Effector memory CD4-positive, alpha-beta T cell (primary cell): ENCODE data around the gene PLEKHA1.

Experiments
- DNase-seq, 3 donors: peaks; one replicate each; pipeline ENCODE4 v3.0.0-alpha.2; 2020
- H3K27ac ChIP-seq: 2 replicates; pipeline ENCODE4 v1.7.0; 2013; ENCODE audit warnings: mild to moderate bottlenecking, low read length, moderate library complexity; ENCODE audit not compliant: insufficient read depth, poor library complexity, severe bottlenecking
- H3K27me3 ChIP-seq: replicated peaks from 2 replicates; pipeline ENCODE4 v1.7.0; 2013; ENCODE audit warnings: mild to moderate bottlenecking, low read length; ENCODE audit not compliant: insufficient read depth, control insufficient read depth, poor library complexity, severe bottlenecking
- H3K36me3 ChIP-seq: 2 replicates; pipeline ENCODE4 v1.7.0; 2013; ENCODE audit warnings: mild to moderate bottlenecking, low read length, moderate library complexity; ENCODE audit not compliant: control insufficient read depth, insufficient read depth
- H3K4me1 ChIP-seq: 2 replicates; pipeline ENCODE4 v1.7.0; 2013; ENCODE audit warnings: low read length, mild to moderate bottlenecking; ENCODE audit not compliant: control insufficient read depth, insufficient read depth, poor library complexity, severe bottlenecking
- H3K4me3 ChIP-seq: 2 replicates; pipeline ENCODE4 v1.7.0; 2013; ENCODE audit warnings: low read length, low read depth, mild to moderate bottlenecking; ENCODE audit not compliant: insufficient read depth, poor library complexity, severe bottlenecking
- H3K9me3 ChIP-seq: 2 replicates; pipeline ENCODE4 v1.7.0; 2013; ENCODE audit warnings: mild to moderate bottlenecking, low read length, moderate library complexity; ENCODE audit not compliant: control insufficient read depth

The PLEKHA1 gene

GRCh38 chr10:122390679-122391078, 16.2 kb downstream of the PLEKHA1 start:
- Histone ChIP-seq H3K9me3 (no peaks in the 10 kb centered on the region), H3K27ac (no peak overlapping the region), H3K4me1 (peaks cover 5% of the 10 kb centered on the region), H3K27me3 (no peaks in the 10 kb centered on the region), H3K4me3 (no peak overlapping the region), H3K36me3 (peaks cover 22% of the 10 kb centered on the region)
- DNase-seq, result no peak

- H3K4me3 ChIP-seq, result no peak overlapping the region
- H3K27ac ChIP-seq, result no peak overlapping the region
- no peaks in the 10 kb centered on the region for H3K9me3 ChIP-seq
- H3K36me3 ChIP-seq, result peaks cover 31% of the 10 kb centered on the region
- H3K4me1 ChIP-seq, result peaks cover 5% of the 10 kb centered on the region
- no peaks in the 10 kb centered on the region for H3K27me3 ChIP-seq
- no peak for DNase-seq
Measured at GRCh38 chr10:122391875-122392274, 17.4 kb downstream of the PLEKHA1 start.

GRCh38 chr10:122392835-122393234, 18.3 kb downstream of the PLEKHA1 start:
- Histone ChIP-seq H3K27ac (no peak overlapping the region), H3K4me1 (peaks cover under 1% of the 10 kb centered on the region), H3K27me3 (no peaks in the 10 kb centered on the region), H3K4me3 (no peak overlapping the region), H3K9me3 (no peaks in the 10 kb centered on the region), H3K36me3 (peaks cover 38% of the 10 kb centered on the region)
- no peak for DNase-seq

GRCh38 chr10:122393288-122393687, 18.8 kb downstream of the PLEKHA1 start:
- peaks cover 38% of the 10 kb centered on the region for H3K36me3 ChIP-seq
- H3K4me3 ChIP-seq, result no peak overlapping the region
- H3K4me1 ChIP-seq, result no peaks in the 10 kb centered on the region
- no peaks in the 10 kb centered on the region for H3K9me3 ChIP-seq
- no peak overlapping the region for H3K27ac ChIP-seq
- DNase-seq, result no peak
- no peaks in the 10 kb centered on the region for H3K27me3 ChIP-seq

GRCh38 chr10:122402548-122403131, 28.1 kb downstream of the PLEKHA1 start:
- Histone ChIP-seq H3K27ac (no peak overlapping the region), H3K9me3 (no peaks in the 10 kb centered on the region), H3K36me3 (peaks cover 14% of the 10 kb centered on the region), H3K4me1 (peaks cover 10% of the 10 kb centered on the region), H3K27me3 (no peaks in the 10 kb centered on the region), H3K4me3 (no peak overlapping the region)
- no peak for DNase-seq

- H3K36me3 ChIP-seq, result peaks cover 16% of the 10 kb centered on the region
Measured at GRCh38 chr10:122404576-122404975, 30.1 kb downstream of the PLEKHA1 start.

GRCh38 chr10:122407375-122408125, 33.0 kb downstream of the PLEKHA1 start:
- H3K9me3 ChIP-seq, result no peaks in the 10 kb centered on the region
- H3K36me3 ChIP-seq, result peaks cover 6% of the 10 kb centered on the region
- DNase-seq, result no peak
- H3K27me3 ChIP-seq, result no peaks in the 10 kb centered on the region
- no peak overlapping the region for H3K4me3 ChIP-seq
- H3K4me1 ChIP-seq, result peaks cover 13% of the 10 kb centered on the region
- peak overlapping the region; percentile 10 for H3K27ac ChIP-seq

More at GRCh38 chr10:122404576-122404975, 30.1 kb downstream of the PLEKHA1 start:
- no peaks in the 10 kb centered on the region for H3K9me3 ChIP-seq
- peaks cover 13% of the 10 kb centered on the region for H3K4me1 ChIP-seq
- H3K4me3 ChIP-seq, result no peak overlapping the region
- no peak overlapping the region for H3K27ac ChIP-seq
- no peak for DNase-seq
- no peaks in the 10 kb centered on the region for H3K27me3 ChIP-seq

GRCh38 chr10:122413327-122413726, 38.8 kb downstream of the PLEKHA1 start:
- no peaks in the 10 kb centered on the region for H3K27me3 ChIP-seq

GRCh38 chr10:122417667-122418066, 43.2 kb downstream of the PLEKHA1 start:
- no peak for DNase-seq
- peaks cover 45% of the 10 kb centered on the region for H3K4me1 ChIP-seq
- H3K36me3 ChIP-seq, result no peaks in the 10 kb centered on the region
- H3K4me3 ChIP-seq, result no peak overlapping the region
- H3K27me3 ChIP-seq, result no peaks in the 10 kb centered on the region
- peak overlapping the region; percentile 44 for H3K27ac ChIP-seq
- H3K9me3 ChIP-seq, result no peaks in the 10 kb centered on the region

More at GRCh38 chr10:122413327-122413726, 38.8 kb downstream of the PLEKHA1 start:
- Histone ChIP-seq H3K36me3 (peaks cover 6% of the 10 kb centered on the region), H3K4me1 (peaks cover 19% of the 10 kb centered on the region), H3K4me3 (no peak overlapping the region), H3K27ac (no peak overlapping the region), H3K9me3 (no peaks in the 10 kb centered on the region)
- no peak for DNase-seq

- no peak for DNase-seq
- Histone ChIP-seq H3K27me3 (no peaks in the 10 kb centered on the region), H3K36me3 (no peaks in the 10 kb centered on the region), H3K4me1 (peaks cover 50% of the 10 kb centered on the region), H3K4me3 (no peak overlapping the region), H3K9me3 (no peaks in the 10 kb centered on the region), H3K27ac (no peak overlapping the region)
Measured at GRCh38 chr10:122419016-122419415, 44.5 kb downstream of the PLEKHA1 start.
